GM12864 (cell line): Measurements from ENCODE around the gene SUSD1.
"Not testable (repeated sequence)": the region's sequence is repeated elsewhere in the genome, so short reads cannot be mapped to it uniquely, and the experiment has no call there.

Experiments used
- DNase-seq: peaks from one replicate; pipeline ENCODE4 v3.0.0-alpha.2; 2011; ENCODE audit warnings: low read depth
- H3K4me3 ChIP-seq: 2 replicates; pipeline ENCODE4 v1.5.1; 2011; ENCODE audit warnings: mild to moderate bottlenecking, low read depth, low read length, control low read depth
- TF ChIP-seq, protein P1 (sequence below): IDR thresholded peaks from 2 replicates; pipeline ENCODE4 v1.5.1; 2011; ENCODE audit warnings: low read depth, mild to moderate bottlenecking, moderate library complexity, low read length, control low read depth, inconsistent platforms; ENCODE audit errors: missing control alignments

SUSD1 gene

DNA sequence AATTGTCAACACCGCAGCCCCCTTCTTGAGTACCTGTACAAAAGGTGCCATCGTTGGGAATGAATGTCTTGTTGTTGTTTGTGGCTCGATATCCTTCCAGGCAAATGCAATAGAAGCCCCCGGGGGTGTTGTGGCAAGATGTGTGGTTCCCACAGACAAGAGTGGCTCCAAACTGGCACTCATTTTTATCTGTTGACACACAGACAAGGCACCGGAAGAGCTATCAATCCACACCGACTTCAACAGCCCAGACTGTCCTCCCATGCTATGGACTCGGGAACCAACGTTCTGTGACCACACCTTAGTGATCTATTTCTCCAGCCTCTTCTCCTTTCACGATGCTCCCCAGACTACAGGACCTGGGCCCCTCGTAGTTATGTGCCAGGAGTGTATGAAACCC is 25.9 kb downstream of the SUSD1 start:
- no peak for DNase-seq
- TF ChIP-seq, protein P1, sequence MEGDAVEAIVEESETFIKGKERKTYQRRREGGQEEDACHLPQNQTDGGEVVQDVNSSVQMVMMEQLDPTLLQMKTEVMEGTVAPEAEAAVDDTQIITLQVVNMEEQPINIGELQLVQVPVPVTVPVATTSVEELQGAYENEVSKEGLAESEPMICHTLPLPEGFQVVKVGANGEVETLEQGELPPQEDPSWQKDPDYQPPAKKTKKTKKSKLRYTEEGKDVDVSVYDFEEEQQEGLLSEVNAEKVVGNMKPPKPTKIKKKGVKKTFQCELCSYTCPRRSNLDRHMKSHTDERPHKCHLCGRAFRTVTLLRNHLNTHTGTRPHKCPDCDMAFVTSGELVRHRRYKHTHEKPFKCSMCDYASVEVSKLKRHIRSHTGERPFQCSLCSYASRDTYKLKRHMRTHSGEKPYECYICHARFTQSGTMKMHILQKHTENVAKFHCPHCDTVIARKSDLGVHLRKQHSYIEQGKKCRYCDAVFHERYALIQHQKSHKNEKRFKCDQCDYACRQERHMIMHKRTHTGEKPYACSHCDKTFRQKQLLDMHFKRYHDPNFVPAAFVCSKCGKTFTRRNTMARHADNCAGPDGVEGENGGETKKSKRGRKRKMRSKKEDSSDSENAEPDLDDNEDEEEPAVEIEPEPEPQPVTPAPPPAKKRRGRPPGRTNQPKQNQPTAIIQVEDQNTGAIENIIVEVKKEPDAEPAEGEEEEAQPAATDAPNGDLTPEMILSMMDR, result no peak

DNA sequence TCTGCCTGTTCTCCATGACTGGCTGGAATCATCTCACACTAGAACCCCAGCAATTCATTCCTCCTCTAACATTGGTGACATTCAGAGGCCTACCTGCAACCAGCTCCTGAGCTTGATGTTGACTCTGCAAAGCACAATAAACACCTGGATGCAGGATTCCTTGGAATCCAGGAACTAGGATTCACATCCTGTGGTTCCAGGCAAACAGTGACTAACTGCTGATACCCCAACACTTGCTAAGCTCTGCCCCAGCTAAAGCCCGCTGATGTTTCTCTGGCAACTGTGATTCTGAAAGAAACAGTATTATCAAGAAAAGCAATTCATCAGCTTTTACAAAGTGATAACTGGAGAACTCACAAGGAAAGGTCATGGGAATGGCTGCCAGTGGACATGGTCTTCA is 29.2 kb downstream of the SUSD1 start:
- no peak overlapping the region for H3K4me3 ChIP-seq
- DNase-seq, result no peak
- TF ChIP-seq, protein P1, result no peak

More for the DNA sequence above, 25.9 kb downstream of the SUSD1 start:
- no peak overlapping the region for H3K4me3 ChIP-seq

DNA sequence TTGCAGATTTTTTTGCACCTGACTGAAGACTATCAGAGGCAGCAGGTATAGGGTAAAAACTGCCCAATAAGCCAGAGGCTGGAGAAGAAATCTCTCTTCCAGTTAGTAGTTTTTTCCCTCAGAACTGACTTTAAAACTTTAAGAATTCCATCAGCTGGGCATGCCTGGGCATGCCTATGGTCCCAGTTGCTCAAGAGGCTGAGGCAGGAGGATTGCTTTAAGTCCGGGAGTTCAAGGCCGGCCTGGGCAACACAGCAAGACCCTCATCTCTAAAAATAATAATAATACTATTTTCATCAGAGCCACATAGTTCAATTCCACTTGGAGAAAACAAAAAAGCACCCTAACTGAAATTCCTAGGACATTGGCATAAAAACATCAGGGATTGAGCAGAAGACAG is 30.3 kb downstream of the SUSD1 start:
- TF ChIP-seq, protein P1, result no peak
- no peak for DNase-seq
- no peak overlapping the region for H3K4me3 ChIP-seq

DNA sequence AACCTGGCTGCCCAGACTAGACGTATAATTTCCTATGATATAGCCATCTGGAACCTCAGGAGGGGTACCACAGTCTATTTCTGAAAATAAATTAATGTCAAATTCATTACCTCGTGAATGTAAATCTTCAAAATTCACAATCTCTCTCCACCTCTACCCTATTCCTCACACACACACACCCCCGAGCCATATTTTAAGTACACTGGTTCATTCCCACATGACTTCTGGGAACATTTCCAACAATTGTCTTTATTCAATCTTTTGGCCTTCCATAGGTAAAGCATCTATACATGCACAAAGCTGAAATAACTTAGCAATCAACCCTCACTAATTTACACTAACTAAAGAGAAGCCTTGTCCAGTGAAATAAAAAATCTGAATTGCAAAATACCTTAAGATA is 32.7 kb downstream of the SUSD1 start:
- H3K4me3 ChIP-seq, result no peak overlapping the region
- TF ChIP-seq, protein P1, result no peak
- DNase-seq, result no peak

DNA sequence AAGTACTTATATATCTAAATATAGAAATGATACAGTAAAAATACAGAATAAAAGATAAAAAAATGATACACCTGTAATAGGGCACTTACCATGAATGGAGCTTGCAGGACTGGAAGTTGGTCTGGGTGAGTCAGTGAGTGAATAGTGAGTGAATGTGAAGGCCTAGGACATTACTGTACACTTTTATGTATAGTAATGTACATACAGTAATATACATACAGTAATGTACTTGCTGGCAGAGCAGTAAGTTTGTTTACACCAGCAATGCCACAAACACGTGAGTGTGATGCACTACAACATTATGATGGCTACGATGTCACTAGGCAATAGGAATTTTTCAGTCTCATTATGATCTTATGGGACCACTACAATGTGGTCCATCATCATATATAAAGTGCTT is 34.2 kb downstream of the SUSD1 start:
- no peak overlapping the region; the same call in 1 of the 2 replicates for H3K4me3 ChIP-seq
- TF ChIP-seq, protein P1, result no peak
- no peak for DNase-seq

DNA sequence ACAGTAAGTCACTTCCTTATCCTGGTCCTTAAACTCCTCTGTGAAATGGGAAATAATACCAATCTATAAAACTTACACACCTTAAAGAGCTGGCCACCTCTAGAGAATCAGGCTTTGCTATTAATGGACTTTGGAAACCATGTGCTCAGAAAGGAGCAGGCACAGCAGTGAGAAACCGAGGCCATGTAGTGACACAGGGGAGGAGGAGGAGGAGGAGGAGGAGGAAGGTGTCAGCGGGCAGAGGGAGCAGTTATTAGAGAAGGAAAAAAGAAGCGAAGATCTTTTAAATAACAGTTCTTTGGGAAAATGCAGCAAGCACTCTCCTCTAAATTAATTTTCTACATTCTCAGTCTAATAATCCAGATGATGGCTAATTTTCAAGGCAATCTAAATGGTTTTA is 38.0 kb downstream of the SUSD1 start:
- H3K4me3 ChIP-seq, result no peak overlapping the region
- DNase-seq, result no peak
- TF ChIP-seq, protein P1, result no peak

DNA sequence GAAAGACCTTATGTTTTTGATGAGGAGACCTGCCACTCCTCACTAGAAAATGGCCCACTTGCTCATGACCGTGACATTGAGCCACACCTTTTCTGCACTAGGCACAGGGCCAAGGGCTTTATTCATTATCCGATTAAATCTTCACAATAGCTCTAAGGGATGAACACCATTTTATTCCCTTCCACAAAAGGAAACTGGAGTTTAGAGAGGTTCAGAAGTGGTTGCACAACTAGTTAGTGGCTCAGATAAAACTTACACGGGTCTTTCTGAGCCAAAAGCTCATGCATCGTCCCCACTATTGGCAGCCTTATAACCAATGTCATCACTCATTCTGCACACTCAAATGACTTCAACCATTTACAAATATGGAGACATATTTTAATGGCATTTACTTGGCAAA is 39.4 kb downstream of the SUSD1 start:
- H3K4me3 ChIP-seq, result no peak overlapping the region
- DNase-seq, result no peak
- TF ChIP-seq, protein P1, result no peak

DNA sequence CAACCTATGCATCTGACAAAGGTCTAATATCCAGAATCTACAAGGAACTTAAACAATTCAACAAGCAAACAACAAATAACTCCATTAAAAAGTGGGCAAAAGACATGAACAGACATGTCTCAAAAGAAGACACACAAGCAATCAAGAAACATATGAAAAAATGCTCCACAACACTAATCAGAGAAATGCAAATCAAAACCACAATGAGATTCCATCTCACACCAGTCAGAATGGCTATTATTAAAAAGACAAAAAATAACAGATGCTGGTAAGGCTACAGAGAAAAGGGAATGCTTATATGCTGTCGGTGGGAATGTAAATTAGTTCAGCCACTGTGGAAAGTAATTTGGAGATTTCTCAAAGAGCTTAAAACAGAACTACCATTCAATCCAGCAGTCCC is 41.3 kb downstream of the SUSD1 start:
- not testable (repeated sequence) for DNase-seq, H3K4me3 ChIP-seq
